Measurements from ENCODE around the gene EPB41L1.

The EPB41L1 gene

DNA sequence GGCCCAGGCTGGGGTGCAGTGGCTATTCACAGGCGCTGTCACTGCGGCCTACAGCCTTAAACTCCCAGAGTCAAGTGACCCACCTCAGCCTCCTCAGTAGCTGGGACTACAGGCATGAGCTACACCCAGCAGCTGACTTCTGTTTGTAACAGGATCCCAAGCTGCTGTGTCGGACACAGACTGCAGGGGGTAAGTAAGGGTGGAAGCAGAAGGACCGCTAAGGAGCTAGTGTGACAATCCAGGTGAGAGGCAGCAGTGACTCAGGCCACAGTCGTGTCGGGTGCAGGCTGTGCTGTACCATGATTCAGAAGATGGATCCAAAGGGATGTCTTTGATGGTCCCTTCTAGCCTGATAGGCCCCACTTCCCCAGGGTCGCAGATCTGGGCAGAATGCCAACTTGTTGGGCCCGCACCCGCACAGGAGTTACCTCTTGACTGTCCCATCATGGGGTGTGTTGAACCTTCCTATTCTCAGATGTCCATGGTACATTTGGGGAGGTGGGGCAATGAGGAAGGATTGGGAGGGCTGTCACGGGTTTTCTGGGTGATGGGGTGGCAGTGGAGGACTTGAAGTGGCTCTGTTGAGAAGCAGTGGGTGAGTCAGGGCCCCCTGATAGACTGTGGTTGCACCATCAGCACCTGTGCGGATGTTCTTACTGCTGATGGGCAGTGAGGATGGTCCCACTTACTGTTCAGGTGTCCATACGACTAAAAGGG lies 107.0 kb downstream of the EPB41L1 start:
- DNase-seq (ENCODE audit: low read depth), result no peak

DNA sequence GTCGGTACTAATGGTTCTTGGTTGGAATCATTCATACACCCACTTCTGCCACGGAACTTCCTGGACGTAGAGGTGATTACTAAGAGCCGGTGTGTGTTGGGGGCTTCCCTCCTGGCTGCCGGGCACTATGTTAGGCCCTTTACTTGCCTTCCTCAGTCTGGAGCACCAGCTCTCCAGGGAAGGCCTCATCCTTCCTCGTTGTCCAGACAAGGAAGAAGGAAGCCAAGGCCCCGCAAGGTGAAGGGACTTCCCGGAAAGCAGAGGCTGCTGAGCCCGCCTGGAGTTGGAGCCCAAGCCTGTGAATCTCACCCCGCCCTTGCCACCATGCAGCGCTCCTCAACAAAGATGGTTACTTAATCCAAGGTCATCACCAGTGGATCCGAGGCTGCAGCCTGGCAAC lies 107.9 kb downstream of the EPB41L1 start:
- no peak for DNase-seq (ENCODE audit: low read depth)

DNA sequence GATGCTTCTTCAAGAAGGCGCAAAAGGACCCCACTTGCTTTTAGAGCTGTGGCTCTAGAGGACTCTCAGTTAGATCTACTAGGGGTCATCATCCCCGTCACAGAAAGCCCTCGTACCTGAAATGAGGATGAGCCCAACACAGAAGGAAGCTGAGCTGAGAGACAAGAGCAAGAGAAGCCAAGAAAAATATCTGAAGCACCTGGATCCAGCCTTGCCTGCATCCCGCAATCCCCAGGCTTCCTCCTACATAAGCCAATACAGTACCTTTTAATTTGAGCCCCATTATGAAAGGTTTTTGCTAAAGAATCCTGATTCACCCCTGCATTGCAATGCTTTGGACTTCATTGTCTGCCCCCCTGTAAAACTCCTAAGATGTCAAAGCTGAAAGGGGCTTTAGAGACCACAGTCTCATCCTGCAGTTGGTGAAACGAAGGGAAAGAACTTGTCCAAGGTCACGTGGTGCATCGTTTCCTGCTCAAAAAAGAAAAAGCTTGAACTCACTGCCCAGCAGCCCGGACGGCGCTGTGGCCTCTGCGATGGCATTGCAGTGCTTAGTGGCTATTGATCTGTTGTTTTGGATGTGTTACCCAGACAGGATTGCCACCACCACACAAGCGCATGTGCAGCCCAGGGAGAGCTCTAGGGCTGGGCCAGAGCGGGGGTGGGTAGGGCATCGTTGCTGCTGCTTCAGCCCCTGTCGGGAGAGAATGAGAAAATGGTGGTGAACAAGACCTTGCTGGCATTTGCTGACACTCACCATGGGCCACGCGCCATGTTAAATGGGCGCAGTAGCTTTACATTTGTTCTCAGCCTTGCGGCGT lies 110.1 kb downstream of the EPB41L1 start:
- DNase-seq (ENCODE audit: low read depth), result no peak

DNA sequence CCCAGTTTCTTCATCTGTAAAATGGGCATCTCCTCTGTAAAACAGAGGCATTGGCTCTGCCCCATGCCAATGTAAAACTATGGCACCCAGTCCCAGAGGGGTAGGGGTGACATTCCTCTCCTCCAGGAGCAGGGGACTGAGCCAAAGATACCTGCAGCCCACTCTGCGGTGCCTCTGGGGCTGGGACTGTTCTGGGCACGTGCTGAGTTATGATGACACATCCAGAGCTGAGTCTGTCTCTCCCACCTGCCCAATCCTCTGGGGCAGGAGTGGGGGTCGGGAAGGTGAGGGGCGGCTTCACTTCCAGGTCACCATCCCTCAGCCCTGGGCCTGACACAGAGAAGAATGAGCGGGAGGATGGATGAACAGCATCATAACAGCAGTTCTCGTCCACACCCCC lies 111.6 kb downstream of the EPB41L1 start:
- no peak for DNase-seq (ENCODE audit: low read depth)

DNA sequence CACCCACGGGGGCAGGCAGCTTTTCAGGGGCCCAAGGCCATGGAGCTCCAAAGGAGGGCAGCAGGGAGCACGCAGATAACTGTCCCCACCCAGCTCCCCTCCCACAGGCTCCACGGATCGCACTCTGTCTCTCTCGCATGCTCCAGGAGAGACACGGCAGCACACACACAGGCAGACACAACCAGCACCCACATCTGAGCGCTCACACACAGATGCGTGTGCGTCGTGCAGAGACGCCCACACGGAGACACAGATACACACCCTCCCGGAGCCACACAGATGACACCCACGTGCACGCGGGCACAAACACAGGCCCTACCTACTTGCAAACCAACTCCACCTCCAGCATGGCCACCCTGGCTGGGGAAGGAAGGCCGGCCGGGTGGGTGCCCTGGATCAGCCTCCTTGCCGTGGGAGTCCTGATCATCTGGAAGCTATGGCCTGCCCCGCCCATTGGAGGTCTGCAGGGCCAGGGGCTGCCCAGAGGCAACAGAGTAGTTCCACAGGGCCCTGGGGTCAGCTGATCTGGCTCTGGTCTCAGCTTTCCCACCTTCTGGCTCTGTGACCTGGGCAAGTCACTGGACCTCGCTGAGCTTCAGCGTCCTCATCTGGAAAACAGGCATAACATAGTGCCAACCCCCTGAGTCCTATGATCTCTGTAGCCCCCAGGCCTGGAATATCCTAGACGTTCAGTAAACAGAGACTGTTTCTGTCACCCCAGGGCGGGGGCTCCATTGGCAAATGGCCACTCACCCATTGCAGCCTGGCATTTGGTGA lies 113.3 kb downstream of the EPB41L1 start:
- no peak for DNase-seq (ENCODE audit: low read depth)

DNA sequence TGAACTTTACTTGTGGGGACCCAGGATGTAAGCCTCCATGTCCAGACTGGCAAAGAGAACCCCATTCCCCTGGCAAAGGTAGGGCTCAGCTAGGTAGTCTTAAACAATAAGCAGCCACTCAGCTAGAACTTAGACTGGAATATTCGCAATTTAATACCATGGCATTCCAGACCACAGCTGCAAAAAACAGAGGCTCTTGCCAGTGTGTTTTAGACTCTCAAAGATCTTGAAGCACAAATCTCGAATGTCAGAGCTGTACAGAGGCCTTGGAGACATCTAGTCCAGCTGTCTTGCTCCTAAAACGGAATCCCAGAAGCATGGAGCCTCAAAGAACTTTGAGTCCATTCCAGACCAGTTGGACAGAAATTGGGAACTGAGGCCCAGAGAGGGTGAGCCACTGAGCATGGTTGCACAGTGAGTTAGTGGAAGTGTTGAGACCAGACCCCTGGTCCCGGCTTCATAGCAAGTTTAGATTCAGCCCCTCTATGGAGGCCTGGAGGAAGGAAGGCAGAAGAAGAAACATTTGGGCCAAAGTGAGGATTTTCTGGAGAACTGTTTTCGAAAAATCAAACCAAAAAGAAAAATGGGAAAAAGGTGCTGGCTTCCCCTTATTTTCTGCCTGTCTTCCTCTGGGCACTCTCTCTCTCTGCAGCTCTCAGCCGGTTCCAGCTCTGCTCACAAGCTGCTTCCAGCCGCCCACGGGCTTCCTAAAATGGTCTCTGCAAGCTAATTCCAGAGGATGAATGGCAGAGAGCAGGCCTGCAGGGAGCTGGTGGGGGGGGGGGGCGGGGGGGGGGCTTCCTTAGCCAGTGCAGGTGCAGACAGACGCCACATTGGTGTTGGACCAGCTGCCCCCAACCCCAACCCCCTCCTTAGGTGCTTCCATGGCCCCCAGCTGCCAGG lies 114.2 kb downstream of the EPB41L1 start:
- DNase-seq (ENCODE audit: low read depth), result no peak

DNA sequence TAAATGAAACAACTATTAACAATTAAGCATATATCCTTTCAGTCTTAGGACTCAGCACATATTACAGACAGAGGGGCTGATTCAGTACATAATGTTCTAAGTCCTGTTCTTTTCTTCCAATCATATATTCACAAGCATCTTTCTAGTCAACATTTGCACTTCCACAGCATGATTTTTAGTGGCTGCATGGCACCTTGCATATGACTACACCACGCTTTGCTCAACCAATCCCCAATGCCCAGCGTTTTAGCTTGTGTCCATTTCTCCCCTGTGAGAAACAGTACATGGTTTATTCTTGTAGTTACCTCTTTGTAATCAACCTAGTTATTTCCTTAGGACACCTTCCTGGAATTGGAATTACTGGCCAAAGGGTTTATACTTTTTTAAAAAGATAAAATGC lies 115.0 kb downstream of the EPB41L1 start:
- no peak for DNase-seq (ENCODE audit: low read depth)

DNA sequence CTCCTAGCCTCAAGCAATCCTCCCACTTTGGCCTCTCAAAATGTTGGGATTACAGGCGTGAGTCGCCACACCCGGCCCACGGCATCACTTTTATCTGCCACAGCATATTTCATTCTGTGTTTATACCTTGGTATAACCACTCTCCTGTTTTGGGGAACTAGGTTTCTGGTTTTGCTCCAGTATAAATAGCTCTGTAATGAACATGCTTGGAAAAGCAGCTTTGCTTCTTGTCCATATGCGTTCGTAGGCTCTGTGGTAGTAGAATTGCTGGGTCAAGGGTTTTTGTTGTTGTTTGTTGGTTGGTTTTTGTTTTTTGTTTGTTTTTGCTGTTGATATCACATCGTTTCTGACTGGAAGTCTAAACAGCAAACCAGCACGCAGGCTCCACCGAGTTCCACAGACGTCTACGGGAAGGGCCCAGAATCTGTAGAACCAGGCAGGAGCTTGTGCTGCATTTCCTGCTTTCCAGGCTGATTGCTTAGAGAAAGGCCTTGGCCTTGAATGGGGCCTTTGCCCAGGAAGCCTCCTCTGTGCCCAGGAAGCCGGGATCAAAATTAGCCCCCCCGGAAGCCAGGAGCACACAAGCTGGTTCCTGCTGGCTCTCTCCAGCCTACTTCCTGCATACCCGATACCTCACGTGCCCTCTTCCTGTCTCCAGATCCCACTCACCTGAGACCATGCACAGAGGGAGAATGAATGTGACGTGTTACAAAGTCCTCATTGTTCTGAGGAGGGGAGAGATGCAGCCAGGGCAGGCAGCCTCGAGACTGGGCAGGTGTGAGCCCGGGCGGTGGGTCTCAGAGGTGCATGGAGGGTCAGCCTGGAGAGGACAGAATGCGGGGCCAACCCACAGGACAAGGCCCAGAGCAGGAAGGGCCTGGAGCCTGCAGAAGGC lies 116.5 kb downstream of the EPB41L1 start:
- DNase-seq (ENCODE audit: low read depth), result no peak

DNA sequence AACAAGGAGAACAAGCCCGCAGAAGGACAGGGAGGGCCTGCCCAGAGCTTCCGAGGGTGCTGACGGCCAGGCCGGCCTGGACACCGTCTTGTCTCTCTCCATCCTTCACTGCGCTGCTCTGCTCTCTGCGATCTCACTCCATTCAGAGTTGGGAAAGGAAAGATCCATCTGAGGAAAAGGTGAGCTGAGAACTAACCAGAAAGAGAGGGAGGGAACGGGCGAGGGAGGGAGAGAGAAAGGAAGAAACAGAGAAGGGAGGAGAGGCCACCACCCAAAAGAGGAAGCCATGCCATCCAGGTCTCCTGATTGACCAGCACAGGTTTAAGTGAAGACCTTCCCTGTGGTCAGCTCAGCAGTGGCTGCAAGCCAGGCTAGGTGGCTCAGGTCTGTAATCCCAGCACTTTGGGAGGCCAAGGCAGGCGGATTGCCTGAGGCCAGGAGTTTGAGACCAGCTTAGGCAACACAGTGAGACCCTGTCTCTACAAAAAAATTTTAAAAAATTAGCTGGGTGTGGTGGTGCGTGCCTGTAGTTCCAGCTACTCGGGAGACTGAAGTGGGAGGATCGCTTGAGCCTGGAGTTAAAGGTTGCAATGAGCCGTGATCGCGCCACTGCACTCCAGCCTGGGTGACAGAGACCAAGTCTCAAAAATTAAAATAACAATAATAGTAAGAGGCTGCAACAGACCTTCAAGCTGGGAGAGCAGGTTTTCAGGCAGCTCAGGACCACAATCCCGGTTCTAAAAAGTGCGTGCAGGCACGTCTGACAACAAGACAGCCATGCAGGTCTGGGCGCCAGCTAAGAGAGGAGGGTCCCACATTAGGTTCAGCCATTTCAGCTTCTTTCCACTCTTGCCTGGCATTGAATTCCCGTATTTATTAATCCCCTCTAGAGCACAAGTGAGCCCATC lies 117.4 kb downstream of the EPB41L1 start:
- DNase-seq (ENCODE audit: low read depth), result no peak

DNA sequence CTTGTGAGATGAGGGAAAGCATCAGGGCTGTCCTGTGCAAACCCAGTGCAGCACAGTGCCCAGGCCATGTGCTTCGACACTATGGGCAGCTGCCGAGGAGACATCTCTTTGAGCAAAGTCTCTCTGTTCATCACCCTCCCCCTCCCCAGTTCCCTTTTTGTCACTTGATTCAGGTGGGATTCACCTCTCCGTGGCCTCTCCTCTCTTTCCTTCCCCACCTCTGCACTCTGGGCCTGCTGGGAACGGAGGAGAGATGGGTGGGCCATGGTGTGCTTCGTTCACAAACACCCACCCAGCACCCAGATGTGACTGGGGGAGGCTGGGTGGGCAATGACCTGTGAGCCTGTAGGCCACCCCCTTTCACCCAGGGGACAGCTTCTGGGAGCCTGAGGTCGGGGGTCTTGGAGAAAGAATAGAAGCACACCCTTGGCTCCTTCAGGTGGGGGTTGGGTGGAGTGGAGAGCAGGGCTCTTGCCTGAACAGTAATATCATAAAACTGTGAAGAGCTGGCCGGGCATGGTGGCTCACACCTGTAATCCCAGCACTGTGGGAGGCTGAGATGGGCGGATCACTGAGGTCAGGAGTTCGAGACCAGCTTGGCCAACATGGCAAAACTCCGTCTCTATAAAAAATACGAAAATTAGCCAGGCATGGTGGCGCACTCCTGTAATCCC lies 118.1 kb downstream of the EPB41L1 start:
- no peak for DNase-seq (ENCODE audit: low read depth)

DNA sequence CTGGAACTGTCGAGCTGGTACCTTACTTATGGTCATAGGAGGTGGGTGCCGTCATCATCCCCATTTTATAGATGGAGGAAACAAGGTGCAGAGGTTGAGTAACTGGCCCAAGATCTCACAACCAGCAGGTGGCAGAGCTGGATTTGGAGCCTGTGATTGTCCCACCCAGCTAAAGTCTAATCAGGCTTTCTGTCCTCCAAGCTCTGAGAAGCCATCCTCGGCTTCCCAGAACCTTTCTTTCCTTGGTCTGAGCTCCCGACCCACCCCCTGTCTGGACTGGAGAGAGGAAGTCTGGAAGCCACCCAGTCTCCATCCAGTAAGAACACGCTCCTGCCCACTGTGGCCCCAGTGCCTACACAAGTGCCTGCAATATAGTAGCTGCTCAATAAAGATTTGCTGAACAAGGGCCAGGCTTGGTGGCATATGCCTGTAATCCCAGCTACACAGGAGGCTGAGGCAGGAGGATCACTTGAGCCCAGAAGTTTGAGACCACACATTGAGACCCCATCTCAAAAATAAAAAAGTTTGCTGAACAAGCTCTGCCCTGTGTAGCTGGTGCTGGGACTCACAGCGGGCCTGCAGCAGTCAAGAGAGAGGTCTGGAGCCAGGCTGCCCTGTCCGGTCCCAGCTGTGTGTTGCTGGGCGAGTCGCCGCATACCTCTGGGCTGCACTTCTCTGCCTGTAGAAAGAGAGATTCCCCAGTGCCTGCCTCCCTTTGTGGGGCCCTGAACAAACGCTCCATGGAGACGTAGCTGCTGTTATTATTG lies 119.1 kb downstream of the EPB41L1 start:
- DNase-seq (ENCODE audit: low read depth), result no peak

DNA sequence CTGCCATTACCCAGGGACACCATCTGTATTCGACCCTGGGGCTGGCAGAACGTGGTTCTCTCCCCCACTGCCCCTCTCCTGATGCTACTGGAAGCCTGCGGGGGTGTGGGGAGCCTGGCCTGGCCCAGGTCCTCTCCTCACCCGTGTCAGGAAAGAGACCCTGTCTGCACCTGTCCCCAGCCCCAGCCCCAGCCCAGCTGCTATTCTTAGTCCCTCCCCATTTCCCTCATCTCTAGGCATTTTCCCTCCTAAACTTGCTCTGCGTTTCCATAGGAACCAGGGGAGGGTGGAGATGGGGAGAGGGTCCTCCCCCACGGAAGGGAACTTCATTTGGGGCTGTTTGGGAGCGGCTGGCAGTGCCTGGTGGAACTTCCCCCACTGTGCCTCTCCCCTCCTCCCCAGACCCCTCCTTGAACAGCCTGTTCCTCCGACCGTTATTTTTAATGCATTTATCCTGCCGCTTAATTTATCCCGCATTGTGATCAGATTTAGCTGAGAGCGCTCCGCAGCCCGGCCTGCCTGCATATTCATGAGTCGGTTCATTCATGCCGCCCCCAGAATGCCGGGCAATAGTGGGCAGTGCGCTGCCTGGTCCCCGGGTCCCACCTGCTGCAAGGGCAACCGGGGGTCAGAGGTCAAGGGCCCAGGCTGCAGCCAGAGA lies 119.8 kb downstream of the EPB41L1 start:
- DNase-seq (ENCODE audit: low read depth), result no peak

DNA sequence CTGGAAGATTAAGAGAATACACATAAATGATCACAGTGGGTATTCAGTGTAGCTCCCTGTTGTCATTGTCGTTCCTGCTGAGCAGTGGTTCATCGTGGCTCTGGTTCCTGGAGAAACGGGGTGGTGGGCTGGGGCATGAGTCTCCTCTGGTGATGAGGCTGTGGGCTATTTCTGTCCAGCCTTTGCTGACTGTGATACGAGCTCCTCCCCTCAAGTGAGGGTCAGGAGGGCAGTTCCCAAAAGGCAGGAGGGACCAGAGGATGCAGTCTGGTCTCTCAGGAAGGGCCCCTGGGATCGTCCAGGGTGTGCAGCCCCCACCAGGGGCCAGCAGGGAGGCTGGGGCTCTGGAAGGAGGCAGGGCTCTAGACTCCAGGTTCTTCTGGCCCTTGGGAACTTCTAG lies 120.5 kb downstream of the EPB41L1 start:
- DNase-seq (ENCODE audit: low read depth), result no peak

DNA sequence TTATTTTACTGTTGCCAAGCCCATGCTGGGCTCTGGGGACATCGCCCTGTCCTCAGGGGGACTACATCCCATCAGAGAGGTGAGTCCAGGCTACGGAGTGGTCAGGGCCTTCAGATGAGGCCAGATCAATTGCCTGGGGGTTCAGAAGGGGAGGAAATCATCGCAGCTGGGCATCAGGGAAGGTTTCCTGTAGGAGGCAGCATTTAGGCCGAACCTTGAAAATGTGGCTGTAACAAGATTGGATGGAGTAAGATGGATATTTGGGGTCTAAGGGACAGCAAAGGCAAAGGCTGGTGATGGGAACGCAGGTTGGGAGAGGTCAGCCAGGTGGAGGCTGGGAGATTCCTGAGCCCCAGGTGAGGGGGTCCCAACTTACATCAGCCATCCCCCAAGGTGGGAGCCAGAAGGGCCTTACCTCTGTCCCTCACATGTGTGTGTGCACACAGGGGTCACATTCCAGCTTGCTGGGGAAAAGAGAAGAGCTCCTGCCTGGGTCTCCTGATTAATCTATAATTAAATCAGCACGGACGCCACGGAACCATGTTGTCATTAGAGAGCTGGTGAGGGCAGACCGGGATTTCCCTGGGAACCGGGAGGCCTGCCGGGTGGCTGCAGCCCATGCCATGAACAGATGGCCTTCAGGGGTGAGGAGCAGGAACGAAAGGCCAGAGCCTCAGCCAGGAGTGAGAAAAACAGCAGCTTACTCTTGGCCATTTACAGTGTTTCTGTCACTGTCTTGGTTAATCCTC lies 121.1 kb downstream of the EPB41L1 start:
- no peak for DNase-seq (ENCODE audit: low read depth)

DNA sequence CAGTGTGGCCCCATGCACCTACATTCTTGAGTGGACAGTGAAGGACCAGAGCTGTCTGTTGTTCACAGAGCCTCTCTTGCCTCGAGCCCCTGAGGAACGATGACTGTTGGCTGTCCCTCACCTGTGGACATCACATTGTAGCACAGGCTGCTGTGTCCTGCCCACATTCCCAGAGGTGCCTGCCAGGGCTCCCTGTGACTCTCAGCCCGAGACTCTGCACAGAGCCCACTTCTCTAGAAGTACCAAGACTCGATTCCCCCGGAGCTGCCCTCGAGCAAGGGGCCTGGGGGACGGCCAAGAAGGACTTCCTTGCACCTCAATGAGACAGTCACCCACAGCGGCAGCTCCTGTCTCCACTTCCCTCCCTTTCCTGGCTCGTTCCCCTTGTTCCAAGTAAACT lies 123.0 kb downstream of the EPB41L1 start:
- DNase-seq (ENCODE audit: low read depth), result no peak

DNA sequence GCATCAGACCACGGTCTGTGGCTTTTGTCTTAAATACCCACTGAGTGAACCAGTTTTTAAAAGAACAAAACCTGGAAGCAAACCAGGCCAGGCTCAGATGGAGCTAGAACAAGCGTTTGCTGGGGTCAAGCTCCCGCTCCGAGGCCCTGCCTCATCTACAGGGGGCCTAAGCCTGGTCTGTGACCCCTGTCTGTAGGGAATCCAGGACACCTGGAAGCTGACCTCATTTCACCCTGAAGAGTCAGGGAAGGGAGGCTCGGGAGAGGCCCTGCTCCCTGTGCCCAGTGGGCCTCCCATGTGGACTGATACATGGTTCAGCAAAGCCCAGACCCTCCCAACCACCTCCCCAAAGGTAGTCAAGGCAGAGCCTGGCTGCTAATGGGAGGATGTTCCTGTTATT lies 124.8 kb downstream of the EPB41L1 start:
- no peak for DNase-seq (ENCODE audit: low read depth)

DNA sequence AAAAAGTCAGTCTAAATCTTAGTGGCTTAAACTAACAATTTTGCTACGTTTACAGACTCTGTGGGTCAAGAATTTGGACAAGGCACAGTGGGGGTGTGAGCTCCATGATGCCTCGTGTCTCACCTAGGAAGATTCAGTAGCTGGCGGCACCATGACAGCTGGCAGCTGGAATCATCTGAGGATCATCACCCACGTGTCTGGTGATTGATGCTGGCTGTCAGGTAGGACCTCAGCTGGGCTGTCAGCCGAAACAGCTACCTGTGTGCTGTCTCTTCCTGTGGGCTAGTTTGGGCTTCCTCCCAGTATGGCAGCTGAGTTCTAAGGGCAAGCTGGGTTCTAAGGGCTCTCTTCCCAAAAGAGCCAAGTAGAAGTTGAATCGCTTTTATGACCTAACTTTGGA lies 125.2 kb downstream of the EPB41L1 start:
- DNase-seq (ENCODE audit: low read depth), result no peak

Data from stimulated activated CD8-positive, alpha-beta memory T cell treated with anti-CD3 and anti-CD28 coated beads, Interleukin-15, amount 100 ng/mL, for 1 hour (primary cell).